ENCODE measurements around the gene LRSAM1. TPM values are rescaled to one million over a fixed set of nuclear protein-coding genes. Genes with fewer than 3 reads are reported as not detected.

The LRSAM1 gene
- total and polyA plus RNA-seq, 2 of the 8 experiments (the other 6 are each of a cell fraction or from before 2014, with no cell fraction given), result 9.7 to 18.3 TPM

GRCh38 chr9:127549218-127549617 lies 97.9 kb downstream of the LRSAM1 start:
- Histone ChIP-seq H2BK120ac (replicated peaks; ENCODE audit: low read depth, low read length) (peak overlapping the region; percentile 70), H3K23me2 (ENCODE audit: low read depth, low read length) (no peaks in the 10 kb centered on the region), H3K79me2 (ENCODE audit: control insufficient read depth in 1 of 2, insufficient read depth in 2 of 2, low read length in 2 of 2) (peaks cover 0 to 21% of the 10 kb centered on the region in 2 experiments; a peak in 2 of 4 replicates), H3K36me3 (ENCODE audit: control insufficient read depth in 2 of 4, insufficient read depth in 4 of 4, low read length in 3 of 4) (no peaks in the 10 kb centered on the region), H3K9ac (replicated peaks in 1 of 4; ENCODE audit: extremely low read depth in 1 of 4, low read depth in 3 of 4, low read length in 3 of 4) (no peak overlapping the region), H2BK5ac (ENCODE audit: low read depth, low read length) (peak overlapping the region; percentile 79), H3K56ac (replicated peaks; ENCODE audit: insufficient read length, low read depth, low read length) (no peak overlapping the region), H3K27ac (ENCODE audit: low read depth, low read length) (no peak overlapping the region), H3K27me3 (replicated peaks in 1 of 4; ENCODE audit: control insufficient read depth in 3 of 4, extremely low read depth in 1 of 4, insufficient read depth in 3 of 4, low read length in 3 of 4) (no peaks in the 10 kb centered on the region), H3K4me3 (ENCODE audit: extremely low read depth in 1 of 4, insufficient read depth in 2 of 4, low read depth in 3 of 4, low read length in 4 of 4) (no peak overlapping the region), H4K20me1 (replicated peaks in 1 of 2; ENCODE audit: control insufficient read depth in 1 of 2, insufficient read depth in 2 of 2, low read length in 2 of 2) (peaks cover 0 to 26% of the 10 kb centered on the region in 2 experiments), H4K5ac (ENCODE audit: insufficient read length, low read depth, low read length) (no peak overlapping the region), H2BK20ac (ENCODE audit: low read length) (no peak overlapping the region), H3K4me1 (replicated peaks in 1 of 4; ENCODE audit: control insufficient read depth in 3 of 4, insufficient read depth in 4 of 4, low read length in 3 of 4) (peaks cover 0 to 18% (median 6%) of the 10 kb centered on the region in 4 experiments; a peak in 5 of 7 replicates), H4K91ac (replicated peaks; ENCODE audit: insufficient read length, low read length) (peak overlapping the region; percentile 96), H2AK5ac (ENCODE audit: low read depth, low read length) (peak overlapping the region; percentile 57; the same call in 1 of the 2 replicates), H3K9me3 (ENCODE audit: insufficient read depth in 2 of 2, low read depth in 1 of 2, low read length in 1 of 2) (no peaks in the 10 kb centered on the region), H3K4me2 (ENCODE audit: insufficient read depth in 1 of 2, low read depth in 2 of 2, low read length in 2 of 2) (no peak overlapping the region), H3K18ac (ENCODE audit: extremely low read depth, low read length) (no peak overlapping the region), H2AFZ (ENCODE audit: low read length) (no peak overlapping the region), H3K79me1 (ENCODE audit: low read depth, low read length) (peaks cover 27% of the 10 kb centered on the region), H2BK15ac (ENCODE audit: low read length) (no peak overlapping the region), H4K8ac (ENCODE audit: extremely low read depth, insufficient read depth, low read length) (peak overlapping the region; percentile 4; the same call in 1 of the 2 replicates), H3K14ac (ENCODE audit: insufficient read length) (no peak overlapping the region), H3K4ac (replicated peaks; ENCODE audit: insufficient read length, low read depth, low read length) (peak overlapping the region; percentile 99), H3K23ac (ENCODE audit: insufficient read length) (no peak overlapping the region), H2BK12ac (ENCODE audit: low read depth, low read length) (peak overlapping the region; percentile 32; the same call in 1 of the 2 replicates)
- no peak for DNase-seq (ENCODE audit: low read depth in 1 of 2, low spot score in 2 of 2)
- 86% methylated on average over 10 of the region's 10 CpGs; no CpG with 5 or more reads in 1 of the 2 experiments for WGBS, 2 experiments (ENCODE audit: extremely low coverage in 1 of 2, insufficient coverage in 1 of 2, insufficient read length in 1 of 2, insufficient replicate concordance in 2 of 2, low coverage in 1 of 2, low lambda C conversion rate in 2 of 2, missing lambda C conversion rate in 1 of 2)
- no peak for FAIRE-seq
- ChIA-PET POLR2A (ENCODE audit: partially characterized antibody) (no interaction called here), CTCF (ENCODE audit: partially characterized antibody) (interaction anchor here (1.0 to 3.1 kb wide), 2 partner anchors 9 to 46 kb away, joined by 4 to 13 read pairs; no protein-coding TSS in a partner anchor)
- TF ChIP-seq SP2 (IDR thresholded peaks at IDR 0.05; ENCODE audit: low read length) (no peak), HDAC6 (IDR thresholded peaks at IDR 0.05; ENCODE audit: low read depth, low read length) (no peak), GTF2F1 (IDR thresholded peaks at IDR 0.05; ENCODE audit: borderline replicate concordance, low read depth, low read length) (no peak), SUZ12 (IDR thresholded peaks at IDR 0.05; ENCODE audit: low read length) (no peak), SAP30 (IDR thresholded peaks at IDR 0.05; ENCODE audit: insufficient read depth, insufficient replicate concordance, low read length) (no peak), TEAD4 (IDR thresholded peaks at IDR 0.05; ENCODE audit: low read depth, low read length) (no peak), CREB1 (IDR thresholded peaks at IDR 0.05) (no peak), MAFK (IDR thresholded peaks at IDR 0.05; ENCODE audit: low read depth, low read length) (no peak), SIX5 (IDR thresholded peaks at IDR 0.05; ENCODE audit: low read depth, low read length) (no peak), TBP (IDR thresholded peaks at IDR 0.05; ENCODE audit: low read depth, low read length) (no peak), ASH2L (IDR thresholded peaks at IDR 0.05; ENCODE audit: low read length) (no peak), NANOG (IDR thresholded peaks at IDR 0.05; ENCODE audit: insufficient read depth, low read depth, low read length, poor library complexity, severe bottlenecking) (no peak)
- TF ChIP-seq, protein P1, sequence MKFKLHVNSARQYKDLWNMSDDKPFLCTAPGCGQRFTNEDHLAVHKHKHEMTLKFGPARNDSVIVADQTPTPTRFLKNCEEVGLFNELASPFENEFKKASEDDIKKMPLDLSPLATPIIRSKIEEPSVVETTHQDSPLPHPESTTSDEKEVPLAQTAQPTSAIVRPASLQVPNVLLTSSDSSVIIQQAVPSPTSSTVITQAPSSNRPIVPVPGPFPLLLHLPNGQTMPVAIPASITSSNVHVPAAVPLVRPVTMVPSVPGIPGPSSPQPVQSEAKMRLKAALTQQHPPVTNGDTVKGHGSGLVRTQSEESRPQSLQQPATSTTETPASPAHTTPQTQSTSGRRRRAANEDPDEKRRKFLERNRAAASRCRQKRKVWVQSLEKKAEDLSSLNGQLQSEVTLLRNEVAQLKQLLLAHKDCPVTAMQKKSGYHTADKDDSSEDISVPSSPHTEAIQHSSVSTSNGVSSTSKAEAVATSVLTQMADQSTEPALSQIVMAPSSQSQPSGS (IDR thresholded peaks at IDR 0.05; ENCODE audit: low read length), result no peak

All from H1 (cell line).